Activated CD8-positive, alpha-beta memory T cell treated with anti-CD3 and anti-CD28 coated beads for 48 hours (primary cell): ENCODE results near the gene RASGEF1B.
"Not testable (repeated sequence)": the region's sequence is repeated elsewhere in the genome, so short reads cannot be mapped to it uniquely, and the experiment has no call there.

Source experiments
- DNase-seq, 3 experiments: peaks; one replicate each; pipeline ENCODE4 v3.0.0-alpha.2; 2020; ENCODE audit warnings: low read depth in 2 of 3, low spot score in 2 of 3

The RASGEF1B gene

GRCh38 chr4:81432825-81433224, 38.9 kb downstream of the RASGEF1B start:
- DNase-seq, result no peak

DNA sequence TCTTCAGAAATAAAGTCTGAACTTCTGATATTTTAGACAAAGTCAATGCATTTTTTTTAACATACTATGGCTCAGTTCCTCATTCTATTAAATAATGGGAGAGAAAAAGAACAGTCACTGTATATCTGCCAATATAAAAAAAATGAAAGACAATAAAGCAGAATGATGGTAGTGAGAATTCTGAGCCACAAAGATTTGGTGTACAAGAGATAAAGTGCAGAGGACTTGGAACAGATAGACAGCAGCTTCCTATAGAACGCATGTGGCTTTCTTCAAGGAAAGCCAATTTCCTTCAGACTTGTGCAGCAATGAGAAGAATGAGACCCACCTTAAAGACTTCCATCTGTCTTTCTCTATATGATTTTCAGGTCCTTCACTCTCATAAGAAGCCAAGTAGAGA, 39.7 kb downstream of the RASGEF1B start:
- no peak for DNase-seq

DNA sequence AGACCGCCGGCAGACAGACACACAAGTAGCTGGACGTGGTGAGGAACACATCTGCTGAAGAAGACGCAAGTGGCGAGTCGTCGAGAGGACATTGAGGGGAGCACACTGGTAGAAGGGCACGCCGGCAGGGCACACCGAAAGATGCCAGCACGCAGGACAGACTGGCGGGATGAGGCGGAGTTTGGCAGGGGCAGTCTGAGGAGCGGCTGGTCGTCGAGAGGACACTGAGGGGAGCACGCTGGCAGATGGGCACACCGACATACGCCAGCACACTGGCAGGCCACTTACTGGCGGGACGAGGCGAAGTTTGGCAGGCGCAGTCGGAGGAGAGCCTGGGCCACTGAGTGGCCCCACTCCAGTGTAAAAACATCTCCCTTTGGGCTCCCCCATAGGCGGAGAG, 42.1 kb downstream of the RASGEF1B start:
- no peak for DNase-seq

GRCh38 chr4:81429031-81429430, 42.7 kb downstream of the RASGEF1B start:
- DNase-seq, result no peak

GRCh38 chr4:81428002-81428401, 43.7 kb downstream of the RASGEF1B start:
- DNase-seq, result no peak

GRCh38 chr4:81427344-81427821, 44.3 kb downstream of the RASGEF1B start:
- DNase-seq, result no peak

DNA sequence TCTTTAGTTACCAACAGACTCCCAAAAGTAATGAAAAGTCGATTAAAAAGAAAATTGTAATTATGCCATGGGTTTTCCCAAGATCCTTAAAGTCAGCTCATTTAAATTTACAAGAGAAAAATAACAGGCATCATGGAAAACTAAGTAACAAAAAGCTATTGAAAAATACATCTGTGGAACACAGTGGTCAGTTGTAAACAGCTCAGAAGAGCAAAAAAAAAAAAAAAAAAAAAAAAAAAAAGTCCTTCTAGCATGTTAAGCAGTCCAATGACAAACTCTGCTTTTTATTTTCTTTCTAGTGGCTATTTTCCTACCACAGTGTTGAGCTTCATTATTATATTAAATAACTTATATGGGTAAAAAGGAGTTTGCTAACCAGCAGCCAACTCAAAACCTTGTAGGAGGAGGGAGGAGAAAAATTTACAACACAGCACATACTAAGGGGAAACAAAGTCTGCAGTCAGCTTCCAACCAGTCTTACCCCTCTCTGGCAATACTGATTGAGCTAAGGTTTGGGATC, 44.9 kb downstream of the RASGEF1B start:
- DNase-seq, result no peak

- DNase-seq, result no peak
Measured at GRCh38 chr4:81424816-81425755, 46.6 kb downstream of the RASGEF1B start.

- DNase-seq, result no peak
Measured at GRCh38 chr4:81424336-81424735, 47.4 kb downstream of the RASGEF1B start.

- no peak for DNase-seq
Measured at GRCh38 chr4:81422595-81422994, 49.1 kb downstream of the RASGEF1B start.

DNA sequence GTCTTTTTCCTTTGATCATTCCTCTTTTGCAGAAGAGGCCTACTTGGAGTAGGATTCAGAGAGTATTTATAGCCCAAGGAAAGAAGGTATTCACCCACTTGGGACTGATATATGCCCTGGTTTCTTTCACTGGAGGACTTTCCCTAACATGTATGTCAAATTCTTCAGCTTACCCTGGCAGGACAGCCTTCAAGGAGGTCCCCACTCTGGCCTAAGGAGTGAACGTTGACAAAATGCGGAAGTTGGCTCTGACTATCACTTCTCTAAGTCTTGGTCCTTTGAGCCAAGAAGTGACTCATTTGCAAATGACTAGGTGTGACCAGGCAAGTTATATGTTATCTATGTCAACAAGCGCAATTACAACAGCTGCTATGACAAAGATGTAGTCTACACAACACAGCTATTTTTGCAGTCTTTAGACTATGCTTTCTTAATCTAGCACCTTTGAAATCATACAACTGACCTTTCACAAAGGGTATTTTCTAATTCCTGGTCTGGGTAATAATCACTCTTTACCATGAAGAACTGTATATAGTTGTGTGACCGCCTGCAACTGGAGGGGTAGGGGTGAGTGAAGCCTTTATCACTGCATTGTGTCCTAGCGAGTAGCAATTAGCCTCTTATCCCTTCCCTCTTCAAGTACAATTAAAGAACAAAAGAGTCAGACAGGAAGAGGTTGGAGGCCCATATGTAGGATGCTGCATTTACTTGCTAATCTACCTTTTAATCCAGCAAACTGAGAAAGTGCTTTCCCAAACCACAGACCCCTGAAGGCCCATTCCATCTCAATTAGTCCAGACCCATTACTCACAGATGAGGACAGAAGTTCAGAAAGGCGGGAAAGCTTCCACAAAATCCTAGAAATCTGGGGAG, 50.1 kb downstream of the RASGEF1B start:
- DNase-seq, result no peak

DNA sequence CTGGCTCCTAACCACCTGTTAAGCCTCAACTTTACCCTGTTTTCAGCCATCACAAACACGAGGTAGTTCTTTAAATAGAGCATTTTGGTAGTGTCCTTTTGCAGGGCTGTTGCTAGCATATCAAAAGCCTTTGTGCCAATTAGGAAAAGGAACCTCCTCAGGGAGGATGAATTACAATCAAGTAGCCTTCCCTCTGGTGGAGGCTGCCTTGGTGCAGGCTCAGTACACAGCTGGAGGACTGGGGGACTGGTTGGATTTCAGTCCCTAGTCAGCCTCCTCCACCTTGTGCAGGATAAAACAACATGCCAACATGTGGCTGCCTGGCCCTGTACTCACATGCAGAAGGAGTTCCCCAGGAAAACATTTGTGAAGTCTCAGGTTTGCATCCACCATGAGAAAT, 53.1 kb downstream of the RASGEF1B start:
- no peak for DNase-seq

GRCh38 chr4:81412946-81413495, 58.7 kb downstream of the RASGEF1B start:
- DNase-seq, result no peak

DNA sequence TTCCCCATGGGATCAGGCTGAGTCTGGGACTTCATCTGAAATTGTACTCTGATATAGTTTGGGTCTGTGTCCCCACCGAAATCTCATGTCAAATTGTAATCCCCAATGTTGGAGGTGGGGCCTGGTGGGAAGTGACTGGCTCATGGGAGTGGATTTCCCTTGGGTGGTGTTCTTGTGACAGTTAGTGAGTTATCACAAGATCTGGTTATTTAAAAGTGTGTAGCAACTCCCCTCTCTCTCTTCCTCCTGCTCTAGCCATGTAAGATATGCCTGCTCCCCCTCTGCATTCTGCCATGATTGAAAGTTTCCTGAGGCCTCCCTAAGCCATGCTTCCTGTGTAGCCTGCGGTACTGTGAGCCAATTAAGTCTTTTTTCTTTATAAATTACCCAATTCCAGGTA, 61.0 kb downstream of the RASGEF1B start:
- no peak for DNase-seq

DNA sequence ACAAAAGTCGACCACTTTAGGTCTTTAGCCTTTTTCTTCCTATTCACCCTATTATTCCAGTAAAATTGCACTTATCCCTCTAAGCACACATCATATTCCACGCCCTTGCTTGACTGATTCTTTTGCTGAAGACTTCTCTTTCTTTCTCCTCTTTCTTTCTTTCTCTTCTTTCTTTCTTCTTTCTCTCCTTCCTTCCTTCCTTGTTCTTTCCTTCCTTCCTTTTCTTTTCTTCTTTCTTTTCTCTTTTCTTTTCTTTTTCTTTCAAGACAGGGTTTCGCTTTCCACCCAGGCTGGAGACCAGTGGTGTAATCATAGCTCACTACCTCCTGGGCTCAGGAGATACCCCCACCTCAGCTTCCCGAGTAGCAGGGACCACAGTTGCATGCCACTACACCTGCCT, 61.9 kb downstream of the RASGEF1B start:
- no peak for DNase-seq

- no peak for DNase-seq
Measured at GRCh38 chr4:81408341-81408740, 63.4 kb downstream of the RASGEF1B start.

DNA sequence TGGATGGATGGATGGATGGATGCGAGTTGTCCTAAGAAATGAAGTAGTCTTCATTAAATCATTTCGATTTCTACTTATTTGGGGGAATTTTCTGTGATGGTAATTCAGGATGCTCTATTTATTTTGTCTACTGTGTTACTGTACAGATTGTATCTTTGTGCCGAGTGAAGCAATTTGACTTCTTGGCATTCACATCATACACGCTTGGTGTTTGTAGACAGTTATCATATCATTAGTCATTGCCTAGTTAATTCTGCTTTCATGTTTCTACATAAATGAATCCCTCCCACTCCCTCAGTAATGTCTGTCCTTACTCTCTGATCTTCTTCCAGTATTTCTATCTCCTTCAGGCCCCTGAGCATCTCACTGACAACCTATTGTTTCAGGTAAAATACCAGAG, 64.0 kb downstream of the RASGEF1B start:
- no peak for DNase-seq

- DNase-seq, result not testable (repeated sequence)
Measured at GRCh38 chr4:81406481-81406880, 65.2 kb downstream of the RASGEF1B start.

GRCh38 chr4:81405900-81406401, 65.8 kb downstream of the RASGEF1B start:
- peak in 1 of 3 experiments; percentile 1 for DNase-seq

- DNase-seq, result no peak
Measured at GRCh38 chr4:81404741-81405140, 67.0 kb downstream of the RASGEF1B start.

- no peak for DNase-seq
Measured at GRCh38 chr4:81404294-81404693, 67.4 kb downstream of the RASGEF1B start.
